Natural killer cell (primary cell): Measurements from ENCODE around the gene PPP1R12C. TPM values are rescaled to one million over a fixed set of nuclear protein-coding genes. Genes with fewer than 3 reads are reported as not detected.

Experiments used
- ATAC-seq, 3 donors: fragments of 150-1000 bp in 2 of 3; fragments of 200-7000 bp in 1 of 3; cut with Tn5 transposase; 1 replicate in 1 of 3; 2 replicates in 2 of 3; pipeline ENCODE4 v1.10.0; 2021; ENCODE audit warnings: mild to moderate bottlenecking in 2 of 3, moderate library complexity in 2 of 3
- DNase-seq, 2 donors: peaks; one replicate each; pipeline versions ENCODE4 v3.0.0 to v3.0.0-alpha.2; 2013 to 2021; ENCODE audit warnings: mixed read lengths in 1 of 2
- H3K27ac ChIP-seq: one replicate; pipeline ENCODE4 v1.5.1; 2013; ENCODE audit warnings: mild to moderate bottlenecking, low read length
- H3K27me3 ChIP-seq: one replicate; pipeline ENCODE4 v1.6.1; 2013; ENCODE audit warnings: low read length; ENCODE audit not compliant: control insufficient read depth, insufficient read depth
- H3K36me3 ChIP-seq: one replicate; pipeline ENCODE4 v1.6.1; 2013; ENCODE audit warnings: low read length; ENCODE audit not compliant: control insufficient read depth, insufficient read depth
- H3K4me1 ChIP-seq: one replicate; pipeline ENCODE4 v1.6.1; 2013; ENCODE audit warnings: low read length; ENCODE audit not compliant: control insufficient read depth, insufficient read depth
- H3K4me3 ChIP-seq: one replicate; pipeline ENCODE4 v1.5.1; 2013; ENCODE audit warnings: low read length
- H3K9me3 ChIP-seq: one replicate; pipeline ENCODE4 v1.6.1; 2013; ENCODE audit warnings: low read length; ENCODE audit not compliant: control insufficient read depth, insufficient read depth
- H3K27ac Mint-ChIP-seq, 2 donors: one replicate each; pipeline ENCODE4 v1.8.0; 2022; ENCODE audit warnings: mild to moderate bottlenecking in 2 of 2, mixed read lengths in 2 of 2, moderate library complexity in 1 of 2
- H3K27me3 Mint-ChIP-seq, 2 donors: one replicate each; pipeline ENCODE4 v1.8.0; 2022; ENCODE audit warnings: low read depth in 2 of 2, mixed read lengths in 2 of 2
- H3K36me3 Mint-ChIP-seq: one replicate; pipeline ENCODE4 v1.8.0; 2022; ENCODE audit warnings: mixed read lengths
- H3K4me1 Mint-ChIP-seq, 2 donors: one replicate each; pipeline ENCODE4 v1.8.0; 2022; ENCODE audit warnings: mixed read lengths in 2 of 2
- H3K4me3 Mint-ChIP-seq: one replicate; pipeline ENCODE4 v1.8.0; 2022; ENCODE audit warnings: mild to moderate bottlenecking, moderate library complexity, mixed read lengths
- H3K9me3 Mint-ChIP-seq, 2 donors: one replicate each; pipeline ENCODE4 v1.8.0; 2022; ENCODE audit warnings: mixed read lengths in 2 of 2
- CTCF ChIP-seq: fragments of 200-600 bp; IDR thresholded peaks from one replicate; pipeline ENCODE4 v1.8.0; 2022; ENCODE audit warnings: antibody characterized with exemption
- WGBS: methylation state at CpG from one replicate; pipeline ENCODE4 v1.1.7; 2013; ENCODE audit warnings: missing lambda C conversion rate; ENCODE audit not compliant: insufficient coverage; 5-methylcytosine and 5-hydroxymethylcytosine counted together
- intact Hi-C: fragments of 100-400 bp; cut with micrococcal nuclease; formaldehyde crosslinking; loops from one replicate; pipeline ENCODE4 v1.14.2; 2022
- total RNA-seq, 4 donors: library from RNA; stranded (reverse); fragments of 120-200 nt in 1 of 4; gene quantifications; one replicate each; pipeline versions ENCODE4 v1.2.3 to v1.2.4, GENCODE V29; 2013 to 2022

PPP1R12C gene
- total RNA-seq, 3 donors from 2014 or later (not counting 1 experiment from before 2014, with no cell fraction given) = 162 to 178 (median 174) TPM

- Mint-ChIP-seq H3K4me1 (peaks cover 22 to 37% of the 10 kb centered on the region in 2 donors), H3K27ac (peak overlapping the region; percentile 80 to 91), H3K27me3 (peaks cover 0 to 19% of the 10 kb centered on the region in 2 donors), H3K9me3 (no peaks in the 10 kb centered on the region), H3K36me3 (no peaks in the 10 kb centered on the region), H3K4me3 (peak overlapping the region; percentile 89)
- peaks cover 39% of the 10 kb centered on the region for H3K4me1 ChIP-seq
- no peak overlapping the region for H3K27ac ChIP-seq
- peak overlapping the region; percentile 57 for H3K4me3 ChIP-seq
- no peak for TF ChIP-seq CTCF
- no peaks in the 10 kb centered on the region for H3K9me3 ChIP-seq
- DNase-seq = no peak
- intact Hi-C loops = loop anchor here (1.0 to 10.0 kb wide), 3 partner anchors 18 to 83 kb away; partner anchors contain the start of genes DNAAF3, PPP1R12C and RDH13
- WGBS = 7% methylated on average over 22 of the region's 22 CpGs
- no peaks in the 10 kb centered on the region for H3K36me3 ChIP-seq
- no peak for ATAC-seq
- peaks cover 21% of the 10 kb centered on the region for H3K27me3 ChIP-seq
Measured at GRCh38 chr19:55081770-55082019, 35.7 kb downstream of the PPP1R12C start.

GRCh38 chr19:55080968-55081769 is 36.3 kb downstream of the PPP1R12C start:
- no peaks in the 10 kb centered on the region for H3K36me3 ChIP-seq
- peak; percentile 80 to 93 (median 83) for ATAC-seq
- Mint-ChIP-seq H3K9me3 (no peaks in the 10 kb centered on the region), H3K27ac (peak overlapping the region; percentile 80 to 91), H3K27me3 (peaks cover 0 to 19% of the 10 kb centered on the region in 2 donors), H3K4me3 (peak overlapping the region; percentile 89), H3K4me1 (peaks cover 22 to 37% of the 10 kb centered on the region in 2 donors), H3K36me3 (no peaks in the 10 kb centered on the region)
- WGBS = under 1% methylated on average over 60 of the region's 60 CpGs
- no peaks in the 10 kb centered on the region for H3K9me3 ChIP-seq
- H3K27ac ChIP-seq = peak overlapping the region; percentile 49
- TF ChIP-seq CTCF = no peak
- peaks cover 21% of the 10 kb centered on the region for H3K27me3 ChIP-seq
- H3K4me1 ChIP-seq = peaks cover 35% of the 10 kb centered on the region
- DNase-seq = peak; percentile 91 to 94
- H3K4me3 ChIP-seq = peak overlapping the region; percentile 57
- intact Hi-C loops = loop anchor here (1.0 to 10.0 kb wide), 3 partner anchors 18 to 84 kb away; partner anchors contain the start of genes DNAAF3, PPP1R12C and RDH13

- peak overlapping the region; percentile 49 for H3K27ac ChIP-seq
- no peaks in the 10 kb centered on the region for H3K36me3 Mint-ChIP-seq
Measured at GRCh38 chr19:55080121-55080967, 37.1 kb downstream of the PPP1R12C start.

More at GRCh38 chr19:55080121-55080967, 37.1 kb downstream of the PPP1R12C start:
- Histone ChIP-seq H3K9me3 (no peaks in the 10 kb centered on the region), H3K36me3 (no peaks in the 10 kb centered on the region), H3K4me3 (peak overlapping the region; percentile 57), H3K27me3 (peaks cover 21% of the 10 kb centered on the region), H3K4me1 (peaks cover 38% of the 10 kb centered on the region)
- TF ChIP-seq CTCF = no peak
- DNase-seq (peak; percentile 66 to 74), ATAC-seq (peak; percentile 64 to 68 (median 64))
- Mint-ChIP-seq H3K4me3 (peak overlapping the region; percentile 89), H3K4me1 (peaks cover 22 to 37% of the 10 kb centered on the region in 2 donors), H3K27ac (peak overlapping the region; percentile 80 to 91), H3K9me3 (no peaks in the 10 kb centered on the region), H3K27me3 (peaks cover 0 to 15% of the 10 kb centered on the region in 2 donors)
- intact Hi-C loops = loop anchor here (5.0 to 10.0 kb wide), 2 partner anchors 37 to 84 kb away; partner anchors contain the start of genes DNAAF3 and PPP1R12C
- 10% methylated on average over 55 of the region's 55 CpGs for WGBS
